H1 (cell line): ENCODE measurements around the gene COTL1. TPM values are rescaled to one million over a fixed set of nuclear protein-coding genes. Genes with fewer than 3 reads are reported as not detected.

ENCODE experiments used
- CTCF ChIA-PET: fragments of 300-600 bp; sonication (Branson Sonifier 250); formaldehyde crosslinking; loops from one replicate; lab custom pipeline; 2021; ENCODE audit not compliant: partially characterized antibody; lab: Charles Lee
- POLR2A ChIA-PET: fragments of 300-600 bp; sonication (Branson Sonifier 250); formaldehyde crosslinking; loops from one replicate; lab custom pipeline; 2021; ENCODE audit warnings: inconsistent platforms; ENCODE audit not compliant: partially characterized antibody; lab: Charles Lee
- DNase-seq, 2 experiments: peaks; one replicate each; pipeline versions ENCODE4 v3.0.0 to v3.0.0-alpha.2; 2010 to 2022; ENCODE audit warnings: low spot score in 2 of 2, low read depth in 1 of 2, mixed read lengths in 1 of 2
- FAIRE-seq: peaks from 2 replicates; lab custom pipeline; 2011; peaks lifted over from hg19 to GRCh38; lab: Jason Lieb, UNC
- H2AFZ ChIP-seq: 2 replicates; pipeline ENCODE4 v1.8.1; 2012; ENCODE audit warnings: low read length, inconsistent platforms
- H2AK5ac ChIP-seq: 2 replicates; pipeline ENCODE4 v1.6.1; 2013; ENCODE audit warnings: low read depth, low read length
- H2BK120ac ChIP-seq: replicated peaks from 2 replicates; pipeline ENCODE3; 2013; ENCODE audit warnings: low read depth, low read length, inconsistent platforms
- H2BK12ac ChIP-seq: 2 replicates; pipeline ENCODE4 v1.6.1; 2013; ENCODE audit warnings: low read depth, low read length
- H2BK15ac ChIP-seq: 2 replicates; pipeline ENCODE4 v1.6.1; 2013; ENCODE audit warnings: low read length
- H2BK20ac ChIP-seq: 2 replicates; pipeline ENCODE4 v1.6.1; 2013; ENCODE audit warnings: low read length
- H2BK5ac ChIP-seq: 2 replicates; pipeline ENCODE4 v1.6.1; 2013; ENCODE audit warnings: low read depth, low read length
- H3K14ac ChIP-seq: 2 replicates; pipeline ENCODE4 v1.6.1; 2013; ENCODE audit warnings: inconsistent platforms; ENCODE audit not compliant: insufficient read length
- H3K18ac ChIP-seq: 2 replicates; pipeline ENCODE4 v1.6.1; 2013; ENCODE audit warnings: low read length; ENCODE audit errors: extremely low read depth
- H3K23ac ChIP-seq: 2 replicates; pipeline ENCODE4 v1.6.1; 2013; ENCODE audit warnings: inconsistent platforms; ENCODE audit not compliant: insufficient read length
- H3K23me2 ChIP-seq: 2 replicates; pipeline ENCODE4 v1.6.1; 2013; ENCODE audit warnings: low read depth, low read length
- H3K27ac ChIP-seq: 2 replicates; pipeline ENCODE4 v1.6.1; 2011; ENCODE audit warnings: low read depth, low read length, inconsistent platforms
- H3K27me3 ChIP-seq, 4 experiments: replicated peaks in 1 of 4; 1 replicate in 1 of 4; 2 replicates in 3 of 4; pipeline versions ENCODE4 v1.6.1 to v1.8.1; 2011 to 2013; ENCODE audit warnings: low read length in 3 of 4, mild to moderate bottlenecking in 3 of 4, inconsistent platforms in 2 of 4, mixed read lengths in 2 of 4, moderate library complexity in 1 of 4; ENCODE audit not compliant: control insufficient read depth in 3 of 4, insufficient read depth in 3 of 4; ENCODE audit errors: extremely low read depth in 1 of 4
- H3K36me3 ChIP-seq, 4 experiments: 2 replicates each; pipeline versions ENCODE4 v1.6.1 to v1.8.1; 2011 to 2013; ENCODE audit warnings: mild to moderate bottlenecking in 4 of 4, low read length in 3 of 4, moderate library complexity in 2 of 4, control low read depth in 1 of 4, inconsistent platforms in 1 of 4; ENCODE audit not compliant: insufficient read depth in 4 of 4, control insufficient read depth in 2 of 4
- H3K4ac ChIP-seq: replicated peaks from 2 replicates; pipeline ENCODE3; 2013; ENCODE audit warnings: low read length, low read depth, mixed read lengths, inconsistent platforms; ENCODE audit not compliant: insufficient read length
- H3K4me1 ChIP-seq, 4 experiments: replicated peaks in 1 of 4; 1 replicate in 1 of 4; 2 replicates in 3 of 4; pipeline versions ENCODE4 v1.6.1 to v1.8.1; 2011 to 2013; ENCODE audit warnings: low read length in 3 of 4, inconsistent platforms in 2 of 4, mixed read lengths in 1 of 4; ENCODE audit not compliant: insufficient read depth in 4 of 4, control insufficient read depth in 3 of 4
- H3K4me2 ChIP-seq, 2 experiments: 2 replicates each; pipeline versions ENCODE4 v1.6.1 to v1.8.1; 2011 to 2013; ENCODE audit warnings: low read depth in 2 of 2, low read length in 2 of 2, control low read depth in 1 of 2, inconsistent platforms in 1 of 2, mild to moderate bottlenecking in 1 of 2; ENCODE audit not compliant: insufficient read depth in 1 of 2
- H3K4me3 ChIP-seq, 4 experiments: fragments of 200-600, 300-600 bp in 1 of 4; sonication (generic), shearing (Covaris generic), sonication (Bioruptor Twin) in 1 of 4; 2 replicates each; pipeline versions ENCODE4 v1.5.1 to v1.8.1; 2011 to 2016; ENCODE audit warnings: low read length in 4 of 4, low read depth in 3 of 4, control low read depth in 2 of 4, inconsistent platforms in 2 of 4, mild to moderate bottlenecking in 2 of 4, mixed read lengths in 1 of 4, moderate library complexity in 1 of 4; ENCODE audit not compliant: insufficient read depth in 2 of 4; ENCODE audit errors: extremely low read depth in 1 of 4
- H3K56ac ChIP-seq: replicated peaks from 2 replicates; pipeline ENCODE3; 2013; ENCODE audit warnings: low read depth, mild to moderate bottlenecking, mixed read lengths, low read length, inconsistent platforms; ENCODE audit not compliant: insufficient read length
- H3K79me1 ChIP-seq: 2 replicates; pipeline ENCODE4 v1.6.1; 2013; ENCODE audit warnings: low read depth, low read length, control low read depth
- H3K79me2 ChIP-seq, 2 experiments: 2 replicates each; pipeline versions ENCODE4 v1.6.1 to v1.8.1; 2012 to 2013; ENCODE audit warnings: low read length in 2 of 2, mild to moderate bottlenecking in 2 of 2, inconsistent platforms in 1 of 2; ENCODE audit not compliant: insufficient read depth in 2 of 2, control insufficient read depth in 1 of 2
- H3K9ac ChIP-seq, 4 experiments: replicated peaks in 1 of 4; 1 replicate in 1 of 4; 2 replicates in 3 of 4; pipeline versions ENCODE4 v1.6.1 to v1.8.1; 2011 to 2013; ENCODE audit warnings: low read depth in 3 of 4, low read length in 3 of 4, control low read depth in 2 of 4, mild to moderate bottlenecking in 2 of 4, moderate library complexity in 2 of 4, inconsistent platforms in 1 of 4; ENCODE audit errors: extremely low read depth in 1 of 4
- H3K9me3 ChIP-seq, 2 experiments: 2 replicates each; pipeline versions ENCODE4 v1.6.1 to v1.8.1; 2012 to 2013; ENCODE audit warnings: mild to moderate bottlenecking in 2 of 2, moderate library complexity in 2 of 2, control low read depth in 1 of 2, inconsistent platforms in 1 of 2, low read depth in 1 of 2, low read length in 1 of 2, mixed read lengths in 1 of 2; ENCODE audit not compliant: insufficient read depth in 2 of 2
- H4K20me1 ChIP-seq, 2 experiments: replicated peaks in 1 of 2; 2 replicates each; pipeline versions ENCODE3 to v1.8.1; 2011 to 2013; ENCODE audit warnings: inconsistent platforms in 2 of 2, low read length in 2 of 2, mild to moderate bottlenecking in 1 of 2; ENCODE audit not compliant: insufficient read depth in 2 of 2, control insufficient read depth in 1 of 2
- H4K5ac ChIP-seq: 2 replicates; pipeline ENCODE4 v1.6.1; 2013; ENCODE audit warnings: low read length, low read depth, mixed read lengths, inconsistent platforms; ENCODE audit not compliant: insufficient read length
- H4K8ac ChIP-seq: 2 replicates; pipeline ENCODE4 v1.8.0; 2013; ENCODE audit warnings: mild to moderate bottlenecking, moderate library complexity, low read length, inconsistent platforms; ENCODE audit not compliant: insufficient read depth; ENCODE audit errors: extremely low read depth
- H4K91ac ChIP-seq: replicated peaks from 2 replicates; pipeline ENCODE3; 2013; ENCODE audit warnings: low read length, mixed read lengths, inconsistent platforms; ENCODE audit not compliant: insufficient read length
- BCL11A ChIP-seq, 2 experiments: IDR thresholded peaks; one replicate each; pipeline ENCODE4 v1.6.1; 2011; ENCODE audit warnings: low read depth in 2 of 2, low read length in 2 of 2, mild to moderate bottlenecking in 2 of 2
- CTBP2 ChIP-seq: IDR thresholded peaks from 2 replicates; pipeline ENCODE4 v1.7.0; 2011; ENCODE audit warnings: borderline replicate concordance, mild to moderate bottlenecking, moderate library complexity, mixed read lengths, low read length; ENCODE audit not compliant: insufficient read depth, insufficient read length
- EP300 ChIP-seq, 2 experiments: IDR thresholded peaks; 1 replicate in 1 of 2; 2 replicates in 1 of 2; pipeline ENCODE4 v1.6.1; 2011 to 2012; ENCODE audit warnings: low read depth in 2 of 2, low read length in 2 of 2, mild to moderate bottlenecking in 2 of 2, borderline replicate concordance in 1 of 2, inconsistent platforms in 1 of 2, moderate library complexity in 1 of 2
- EZH2 ChIP-seq: fragments of 200-600 bp; sonication (generic); IDR thresholded peaks from 2 replicates; pipeline ENCODE4 v1.7.1; 2012; ENCODE audit warnings: low read depth, mild to moderate bottlenecking, moderate library complexity, low read length, inconsistent platforms; ENCODE audit not compliant: severe bottlenecking
- GABPA ChIP-seq: IDR thresholded peaks from 2 replicates; pipeline ENCODE4 v1.6.1; 2011; ENCODE audit warnings: mild to moderate bottlenecking, low read length, moderate library complexity, borderline replicate concordance; ENCODE audit not compliant: insufficient read depth
- JUN ChIP-seq: IDR thresholded peaks from 2 replicates; pipeline ENCODE4 v1.6.1; 2011; ENCODE audit warnings: low read depth, mild to moderate bottlenecking, improper control_type of control experiment, low read length
- NRF1 ChIP-seq: IDR thresholded peaks from 2 replicates; pipeline ENCODE4 v1.6.1; 2011; ENCODE audit warnings: mild to moderate bottlenecking, low read depth, low read length, improper control_type of control experiment
- POU5F1 ChIP-seq: IDR thresholded peaks from 2 replicates; pipeline ENCODE4 v1.6.1; 2011; ENCODE audit warnings: low read depth, mild to moderate bottlenecking, low read length, moderate library complexity
- SIRT6 ChIP-seq: IDR thresholded peaks from one replicate; pipeline ENCODE4 v1.7.1; 2012; ENCODE audit warnings: low read length, inconsistent platforms
- SIX5 ChIP-seq: IDR thresholded peaks from 2 replicates; pipeline ENCODE4 v1.6.1; 2011; ENCODE audit warnings: mild to moderate bottlenecking, low read depth, low read length
- SP1 ChIP-seq: IDR thresholded peaks from 2 replicates; pipeline ENCODE4 v1.6.1; 2011; ENCODE audit warnings: low read depth, low read length
- SP4 ChIP-seq: IDR thresholded peaks from 2 replicates; pipeline ENCODE4 v1.6.1; 2012; ENCODE audit warnings: low read length, inconsistent platforms
- SUZ12 ChIP-seq: fragments of 200-600 bp; sonication (generic); IDR thresholded peaks from 2 replicates; pipeline ENCODE4 v1.6.1; 2012; ENCODE audit warnings: mild to moderate bottlenecking, inconsistent platforms, low read length, moderate library complexity, mixed read lengths
- WGBS, 2 experiments: shearing (Covaris generic) in 1 of 2; methylation state at CpG; one replicate each; pipeline versions ENCODE4 v1.1.6 to v1.1.7; 2013 to 2015; ENCODE audit warnings: low lambda C conversion rate in 2 of 2, mixed read lengths in 2 of 2, inconsistent platforms in 1 of 2, low coverage in 1 of 2, missing lambda C conversion rate in 1 of 2; ENCODE audit not compliant: insufficient replicate concordance in 2 of 2, insufficient coverage in 1 of 2, insufficient read length in 1 of 2; ENCODE audit errors: extremely low coverage in 1 of 2, missing lambda C conversion rate in 1 of 2; 5-methylcytosine and 5-hydroxymethylcytosine counted together
- polyA plus RNA-seq, 7 experiments: library from polyadenylated mRNA; depleted of rRNA in 3 of 7; stranded (reverse) in 5 of 7; unstranded in 2 of 7; fragments of >200 nt in 5 of 7; fragments of 200-250 nt in 2 of 7; gene quantifications; 1 replicate in 5 of 7; 2 replicates in 1 of 7; 4 replicates in 1 of 7; pipeline versions ENCODE4 v1.2.1 to v1.2.3, GENCODE V29; 2011 to 2013; ENCODE audit warnings: missing spikeins in 2 of 7, mixed read lengths in 2 of 7
- total RNA-seq: library from RNA; stranded (reverse); fragmentation: NEBNext Ultra II Directional; extraction: Animal tissue kit (Norgen Biotek cat#: 25700); gene quantifications from 2 replicates; pipeline ENCODE4 v1.2.1, GENCODE V29; 2021
- TF ChIP-seq, protein P1 (sequence below): IDR thresholded peaks from 2 replicates; pipeline ENCODE4 v1.6.1; 2012; ENCODE audit warnings: inconsistent platforms

COTL1 gene
- total and polyA plus RNA-seq, 2 of the 8 experiments (the other 6 are each of a cell fraction or from before 2014, with no cell fraction given): 59.2 to 183 TPM

DNA sequence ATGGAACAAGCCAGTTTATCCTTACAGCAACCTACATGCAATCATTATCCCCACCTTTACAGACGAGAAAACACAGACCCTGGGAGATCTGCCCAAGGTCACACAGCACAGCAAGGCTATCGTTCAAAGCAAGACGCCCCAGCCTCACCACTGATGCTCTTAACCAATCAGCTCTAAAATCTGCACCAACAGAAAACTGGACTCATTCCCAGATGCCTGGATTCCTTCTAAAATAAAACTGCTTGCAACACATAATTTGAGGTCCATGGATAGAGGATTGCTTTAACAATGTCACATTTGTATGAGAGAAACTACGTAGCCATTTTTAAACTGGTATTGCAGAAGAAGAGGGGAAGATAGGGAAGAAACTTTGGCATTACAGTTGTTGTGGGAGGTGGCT, 6.8 kb downstream of the COTL1 start:
- Histone ChIP-seq H3K4me2 (no peak overlapping the region), H4K20me1 (peaks cover 5 to 18% of the 10 kb centered on the region in 2 experiments), H2AK5ac (no peak overlapping the region), H3K27me3 (no peaks in the 10 kb centered on the region), H3K18ac (no peak overlapping the region), H3K23ac (no peak overlapping the region), H3K79me2 (peaks cover 0 to 79% of the 10 kb centered on the region in 2 experiments; a peak in 3 of 4 replicates), H3K56ac (no peak overlapping the region), H2BK120ac (no peak overlapping the region), H3K14ac (no peak overlapping the region), H3K4me3 (no peak overlapping the region), H4K5ac (no peak overlapping the region), H2BK15ac (no peak overlapping the region), H3K79me1 (peaks cover 12% of the 10 kb centered on the region), H3K4me1 (peaks cover 0 to 12% (median 6%) of the 10 kb centered on the region in 4 experiments; a peak in 4 of 7 replicates), H2BK12ac (no peak overlapping the region), H2AFZ (no peak overlapping the region), H2BK5ac (no peak overlapping the region), H3K9ac (no peak overlapping the region), H3K9me3 (peaks cover 0 to 2% of the 10 kb centered on the region in 2 experiments; a peak in 1 of 4 replicates), H2BK20ac (no peak overlapping the region), H3K23me2 (no peaks in the 10 kb centered on the region), H3K27ac (no peak overlapping the region), H3K4ac (no peak overlapping the region), H4K8ac (no peak overlapping the region), H4K91ac (no peak overlapping the region), H3K36me3 (peaks cover 0 to 10% (median 2%) of the 10 kb centered on the region in 4 experiments; a peak in 3 of 8 replicates)
- WGBS, 2 experiments: 92% methylated on average over 4 of the region's 4 CpGs; no CpG with 5 or more reads in 1 of the 2 experiments
- ChIA-PET POLR2A (interaction anchor here (1.2 to 1.3 kb wide), 2 partner anchors 8 to 90 kb away, joined by 3 to 4 read pairs; no protein-coding TSS in a partner anchor), CTCF (interaction anchor here (1.6 to 2.3 kb wide), 2 partner anchors 12 to 14 kb away, joined by 5 to 6 read pairs; no protein-coding TSS in a partner anchor)
- no peak for FAIRE-seq
- DNase-seq: no peak
- TF ChIP-seq SP1: no peak
- no peak for TF ChIP-seq SIX5
- TF ChIP-seq, protein P1, sequence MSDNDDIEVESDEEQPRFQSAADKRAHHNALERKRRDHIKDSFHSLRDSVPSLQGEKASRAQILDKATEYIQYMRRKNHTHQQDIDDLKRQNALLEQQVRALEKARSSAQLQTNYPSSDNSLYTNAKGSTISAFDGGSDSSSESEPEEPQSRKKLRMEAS: no peak
- TF ChIP-seq SUZ12: no peak
- TF ChIP-seq EZH2: no peak
- TF ChIP-seq NRF1: no peak
- TF ChIP-seq BCL11A (IDR thresholded peaks at IDR 0.05; ENCODE audit: low read depth in 2 of 2, low read length in 2 of 2): no peak
- TF ChIP-seq GABPA: no peak
- no peak for TF ChIP-seq SIRT6
- TF ChIP-seq EP300 (IDR thresholded peaks at IDR 0.05; ENCODE audit: borderline replicate concordance in 1 of 2, low read depth in 2 of 2, low read length in 2 of 2): no peak
- TF ChIP-seq POU5F1: no peak
- no peak for TF ChIP-seq SP4
- no peak for TF ChIP-seq CTBP2
- TF ChIP-seq JUN: no peak
